ENCODE data around the gene TRIM41.

DNA sequence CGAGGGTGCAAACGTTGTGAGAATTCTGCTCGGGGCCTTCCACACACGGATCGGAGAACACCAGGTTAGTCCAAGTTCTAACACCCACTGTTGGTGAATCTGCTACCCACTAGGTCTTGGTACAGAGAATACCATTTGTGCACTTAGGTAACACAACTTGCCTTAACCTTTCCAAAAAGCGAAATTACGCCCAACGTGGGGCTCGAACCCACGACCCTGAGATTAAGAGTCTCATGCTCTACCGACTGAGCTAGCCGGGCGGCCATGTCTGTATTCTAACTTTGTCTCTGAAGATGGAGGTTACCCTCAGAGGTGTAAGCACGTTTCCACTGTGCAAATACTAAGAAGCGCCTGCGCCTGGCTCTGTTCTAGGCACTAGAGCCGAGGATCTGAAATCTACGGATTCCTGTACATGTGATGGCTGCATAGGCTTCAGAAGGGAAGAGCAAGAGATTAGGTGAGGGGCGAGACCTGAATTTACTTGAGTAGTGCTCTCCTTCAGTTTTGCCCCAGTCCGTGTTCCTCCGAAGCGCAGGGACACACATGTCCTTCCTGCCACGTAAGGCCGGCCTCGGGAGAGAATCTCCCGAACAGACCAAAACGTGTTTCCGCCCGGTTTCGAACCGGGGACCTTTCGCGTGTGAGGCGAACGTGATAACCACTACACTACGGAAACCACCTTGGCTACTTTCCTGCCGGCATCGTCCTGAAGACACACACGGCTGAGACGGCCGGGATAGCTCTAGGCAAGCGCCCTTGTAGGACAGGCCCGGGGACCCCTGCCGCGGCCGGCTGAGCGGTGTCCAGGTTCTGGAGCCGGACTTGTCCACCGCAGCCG lies 1.1 kb upstream of the TRIM41 start:
- TF ChIP-seq, protein P1, sequence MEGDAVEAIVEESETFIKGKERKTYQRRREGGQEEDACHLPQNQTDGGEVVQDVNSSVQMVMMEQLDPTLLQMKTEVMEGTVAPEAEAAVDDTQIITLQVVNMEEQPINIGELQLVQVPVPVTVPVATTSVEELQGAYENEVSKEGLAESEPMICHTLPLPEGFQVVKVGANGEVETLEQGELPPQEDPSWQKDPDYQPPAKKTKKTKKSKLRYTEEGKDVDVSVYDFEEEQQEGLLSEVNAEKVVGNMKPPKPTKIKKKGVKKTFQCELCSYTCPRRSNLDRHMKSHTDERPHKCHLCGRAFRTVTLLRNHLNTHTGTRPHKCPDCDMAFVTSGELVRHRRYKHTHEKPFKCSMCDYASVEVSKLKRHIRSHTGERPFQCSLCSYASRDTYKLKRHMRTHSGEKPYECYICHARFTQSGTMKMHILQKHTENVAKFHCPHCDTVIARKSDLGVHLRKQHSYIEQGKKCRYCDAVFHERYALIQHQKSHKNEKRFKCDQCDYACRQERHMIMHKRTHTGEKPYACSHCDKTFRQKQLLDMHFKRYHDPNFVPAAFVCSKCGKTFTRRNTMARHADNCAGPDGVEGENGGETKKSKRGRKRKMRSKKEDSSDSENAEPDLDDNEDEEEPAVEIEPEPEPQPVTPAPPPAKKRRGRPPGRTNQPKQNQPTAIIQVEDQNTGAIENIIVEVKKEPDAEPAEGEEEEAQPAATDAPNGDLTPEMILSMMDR (IDR thresholded peaks at IDR 0.05) = no peak
- TF ChIP-seq, protein P2, sequence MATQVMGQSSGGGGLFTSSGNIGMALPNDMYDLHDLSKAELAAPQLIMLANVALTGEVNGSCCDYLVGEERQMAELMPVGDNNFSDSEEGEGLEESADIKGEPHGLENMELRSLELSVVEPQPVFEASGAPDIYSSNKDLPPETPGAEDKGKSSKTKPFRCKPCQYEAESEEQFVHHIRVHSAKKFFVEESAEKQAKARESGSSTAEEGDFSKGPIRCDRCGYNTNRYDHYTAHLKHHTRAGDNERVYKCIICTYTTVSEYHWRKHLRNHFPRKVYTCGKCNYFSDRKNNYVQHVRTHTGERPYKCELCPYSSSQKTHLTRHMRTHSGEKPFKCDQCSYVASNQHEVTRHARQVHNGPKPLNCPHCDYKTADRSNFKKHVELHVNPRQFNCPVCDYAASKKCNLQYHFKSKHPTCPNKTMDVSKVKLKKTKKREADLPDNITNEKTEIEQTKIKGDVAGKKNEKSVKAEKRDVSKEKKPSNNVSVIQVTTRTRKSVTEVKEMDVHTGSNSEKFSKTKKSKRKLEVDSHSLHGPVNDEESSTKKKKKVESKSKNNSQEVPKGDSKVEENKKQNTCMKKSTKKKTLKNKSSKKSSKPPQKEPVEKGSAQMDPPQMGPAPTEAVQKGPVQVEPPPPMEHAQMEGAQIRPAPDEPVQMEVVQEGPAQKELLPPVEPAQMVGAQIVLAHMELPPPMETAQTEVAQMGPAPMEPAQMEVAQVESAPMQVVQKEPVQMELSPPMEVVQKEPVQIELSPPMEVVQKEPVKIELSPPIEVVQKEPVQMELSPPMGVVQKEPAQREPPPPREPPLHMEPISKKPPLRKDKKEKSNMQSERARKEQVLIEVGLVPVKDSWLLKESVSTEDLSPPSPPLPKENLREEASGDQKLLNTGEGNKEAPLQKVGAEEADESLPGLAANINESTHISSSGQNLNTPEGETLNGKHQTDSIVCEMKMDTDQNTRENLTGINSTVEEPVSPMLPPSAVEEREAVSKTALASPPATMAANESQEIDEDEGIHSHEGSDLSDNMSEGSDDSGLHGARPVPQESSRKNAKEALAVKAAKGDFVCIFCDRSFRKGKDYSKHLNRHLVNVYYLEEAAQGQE (IDR thresholded peaks at IDR 0.05; ENCODE audit: low read depth, low read length) = no peak
- TF ChIP-seq MEF2A (IDR thresholded peaks at IDR 0.05; ENCODE audit: borderline replicate concordance, low read depth) = no peak
- no peak for TF ChIP-seq RAD21 (IDR thresholded peaks at IDR 0.05; ENCODE audit: low read length)
- peak; percentile 29; the same call in 1 of the 2 replicates for TF ChIP-seq TAF1 (IDR thresholded peaks at IDR 0.05; ENCODE audit: borderline replicate concordance, low read depth, low read length)
- no peak for TF ChIP-seq JUND (IDR thresholded peaks at IDR 0.05)
- TF ChIP-seq EP300 (IDR thresholded peaks at IDR 0.05; ENCODE audit: borderline replicate concordance in 1 of 2, low read depth in 1 of 2, low read length in 1 of 2) = no peak
- peak; percentile 57; the same call in 1 of the 2 replicates for TF ChIP-seq RXRA (IDR thresholded peaks at IDR 0.05; ENCODE audit: borderline replicate concordance, low read depth)
- peak; percentile 46; the same call in 1 of the 2 replicates for TF ChIP-seq RCOR1 (IDR thresholded peaks at IDR 0.05; ENCODE audit: low read length)
- TF ChIP-seq, protein P3, sequence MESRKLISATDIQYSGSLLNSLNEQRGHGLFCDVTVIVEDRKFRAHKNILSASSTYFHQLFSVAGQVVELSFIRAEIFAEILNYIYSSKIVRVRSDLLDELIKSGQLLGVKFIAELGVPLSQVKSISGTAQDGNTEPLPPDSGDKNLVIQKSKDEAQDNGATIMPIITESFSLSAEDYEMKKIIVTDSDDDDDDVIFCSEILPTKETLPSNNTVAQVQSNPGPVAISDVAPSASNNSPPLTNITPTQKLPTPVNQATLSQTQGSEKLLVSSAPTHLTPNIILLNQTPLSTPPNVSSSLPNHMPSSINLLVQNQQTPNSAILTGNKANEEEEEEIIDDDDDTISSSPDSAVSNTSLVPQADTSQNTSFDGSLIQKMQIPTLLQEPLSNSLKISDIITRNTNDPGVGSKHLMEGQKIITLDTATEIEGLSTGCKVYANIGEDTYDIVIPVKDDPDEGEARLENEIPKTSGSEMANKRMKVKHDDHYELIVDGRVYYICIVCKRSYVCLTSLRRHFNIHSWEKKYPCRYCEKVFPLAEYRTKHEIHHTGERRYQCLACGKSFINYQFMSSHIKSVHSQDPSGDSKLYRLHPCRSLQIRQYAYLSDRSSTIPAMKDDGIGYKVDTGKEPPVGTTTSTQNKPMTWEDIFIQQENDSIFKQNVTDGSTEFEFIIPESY (IDR thresholded peaks at IDR 0.05; ENCODE audit: borderline replicate concordance, low read depth) = 0 out of 2 replicates have a peak, but pooled peaks have one; percentile 13
- TF ChIP-seq SIN3A (IDR thresholded peaks at IDR 0.05; ENCODE audit: borderline replicate concordance, low read depth, low read length) = peak; percentile 14; the same call in 1 of the 2 replicates
- TF ChIP-seq POLR2AphosphoS5 (IDR thresholded peaks at IDR 0.05; ENCODE audit: low read depth, low read length) = no peak
- TF ChIP-seq TCF12 (IDR thresholded peaks at IDR 0.05) = no peak; the same call in 1 of the 2 replicates
